IMR-90 (cell line): ENCODE results near the gene BTBD10. TPM values are rescaled to one million over a fixed set of nuclear protein-coding genes. Genes with fewer than 3 reads are reported as not detected.

Source experiments
- ATAC-seq: fragments of 200-7000 bp; cut with Tn5 transposase; 2 replicates; pipeline ENCODE4 v1.9.1; 2020; ENCODE audit warnings: low read depth, mild to moderate bottlenecking, moderate library complexity
- BruUV-seq: library from RNA; stranded (reverse); fragments of 400-500 nt; replicated peaks from 2 replicates; lab custom pipeline; 2021; lab: Mats Ljungman, UMichigan
- CTCF ChIA-PET: fragments of 300-600 bp; formaldehyde crosslinking; extraction: SDS; loops from one replicate; lab custom pipeline; 2021; ENCODE audit warnings: antibody characterized with exemption; lab: Yijun Ruan, JAX
- POLR2A ChIA-PET: fragments of 300-600 bp; sonication (Branson Sonifier 250); formaldehyde crosslinking; loops from one replicate; lab custom pipeline; 2022; ENCODE audit warnings: antibody characterized with exemption; ENCODE audit not compliant: unreplicated experiment; lab: Charles Lee
- DNase-seq: peaks from one replicate; pipeline ENCODE4 v3.0.0; 2013
- H2AFZ ChIP-seq: replicated peaks from 2 replicates; pipeline ENCODE3; 2013; ENCODE audit warnings: low read length, mild to moderate bottlenecking; ENCODE audit not compliant: poor library complexity
- H2AK5ac ChIP-seq: 2 replicates; pipeline ENCODE4 v1.6.1; 2013; ENCODE audit warnings: low read depth, low read length, inconsistent platforms
- H2AK9ac ChIP-seq: replicated peaks from 2 replicates; pipeline ENCODE3; 2013; ENCODE audit warnings: mild to moderate bottlenecking, low read depth, low read length, moderate library complexity; ENCODE audit not compliant: poor library complexity
- H2BK120ac ChIP-seq: 2 replicates; pipeline ENCODE4 v1.6.1; 2013; ENCODE audit warnings: low read depth, low read length, inconsistent platforms
- H2BK15ac ChIP-seq: 3 replicates; pipeline ENCODE4 v1.6.1; 2013; ENCODE audit warnings: low read depth, low read length, inconsistent platforms
- H2BK20ac ChIP-seq: 2 replicates; pipeline ENCODE4 v1.6.1; 2013; ENCODE audit warnings: low read depth, mild to moderate bottlenecking, inconsistent platforms, low read length, moderate library complexity
- H2BK5ac ChIP-seq: 2 replicates; pipeline ENCODE4 v1.6.1; 2013; ENCODE audit warnings: mild to moderate bottlenecking, low read depth, low read length, inconsistent platforms; ENCODE audit not compliant: poor library complexity, severe bottlenecking
- H3K14ac ChIP-seq: replicated peaks from 2 replicates; pipeline ENCODE4 v1.6.1; 2013; ENCODE audit warnings: low read depth, low read length, inconsistent platforms
- H3K18ac ChIP-seq: 2 replicates; pipeline ENCODE4 v1.6.1; 2013; ENCODE audit warnings: low read depth, low read length, control low read depth
- H3K23ac ChIP-seq: 2 replicates; pipeline ENCODE4 v1.6.1; 2013; ENCODE audit warnings: low read depth, low read length, inconsistent platforms
- H3K27ac ChIP-seq: 2 replicates; pipeline ENCODE4 v1.5.1; 2013; ENCODE audit warnings: mild to moderate bottlenecking, control low read depth, low read length; ENCODE audit not compliant: insufficient read depth
- H3K27me3 ChIP-seq: 2 replicates; pipeline ENCODE4 v1.6.1; 2013; ENCODE audit warnings: low read length; ENCODE audit not compliant: control insufficient read depth, insufficient read depth
- H3K36me3 ChIP-seq: 2 replicates; pipeline ENCODE4 v1.6.1; 2013; ENCODE audit warnings: low read length, mixed read lengths; ENCODE audit not compliant: control insufficient read depth, insufficient read depth
- H3K4ac ChIP-seq: 2 replicates; pipeline ENCODE4 v1.6.1; 2013; ENCODE audit warnings: low read depth, low read length, inconsistent platforms
- H3K4me1 ChIP-seq: 2 replicates; pipeline ENCODE4 v1.6.1; 2013; ENCODE audit warnings: low read length, mixed read lengths; ENCODE audit not compliant: control insufficient read depth, insufficient read depth
- H3K4me2 ChIP-seq: 2 replicates; pipeline ENCODE4 v1.6.1; 2013; ENCODE audit warnings: low read depth, mild to moderate bottlenecking, control low read depth, low read length, moderate library complexity
- H3K4me3 ChIP-seq: 2 replicates; pipeline ENCODE4 v1.5.1; 2013; ENCODE audit warnings: low read depth, mild to moderate bottlenecking, control low read depth, low read length, moderate library complexity; ENCODE audit not compliant: insufficient read depth
- H3K56ac ChIP-seq: 2 replicates; pipeline ENCODE4 v1.6.1; 2013; ENCODE audit warnings: low read length, inconsistent platforms; ENCODE audit not compliant: insufficient read depth; ENCODE audit errors: extremely low read depth
- H3K79me1 ChIP-seq, 2 experiments: 2 replicates each; pipeline ENCODE4 v1.6.1; 2013; ENCODE audit warnings: low read length in 2 of 2, inconsistent platforms in 1 of 2, low read depth in 1 of 2
- H3K9ac ChIP-seq: 2 replicates; pipeline ENCODE4 v1.6.1; 2013; ENCODE audit warnings: low read depth, low read length, control low read depth
- H3K9me1 ChIP-seq: 2 replicates; pipeline ENCODE4 v1.6.1; 2013; ENCODE audit warnings: low read length, inconsistent platforms; ENCODE audit not compliant: insufficient read depth
- H3K9me3 ChIP-seq: 2 replicates; pipeline ENCODE4 v1.6.1; 2013; ENCODE audit warnings: low read length; ENCODE audit not compliant: control insufficient read depth, insufficient read depth
- H4K20me1 ChIP-seq: 2 replicates; pipeline ENCODE4 v1.6.1; 2013; ENCODE audit warnings: low read length, inconsistent platforms; ENCODE audit not compliant: insufficient read depth
- H4K5ac ChIP-seq: 2 replicates; pipeline ENCODE4 v1.6.1; 2013; ENCODE audit warnings: mild to moderate bottlenecking, low read depth, low read length, control low read depth
- H4K8ac ChIP-seq, 2 experiments: 2 replicates each; pipeline ENCODE4 v1.6.1; 2013; ENCODE audit warnings: low read depth in 2 of 2, low read length in 2 of 2, control low read depth in 1 of 2, inconsistent platforms in 1 of 2
- H4K91ac ChIP-seq: 2 replicates; pipeline ENCODE4 v1.6.1; 2013; ENCODE audit warnings: low read depth, low read length, inconsistent platforms; ENCODE audit not compliant: insufficient read depth
- BHLHE40 ChIP-seq: fragments of 150-350 bp; IDR thresholded peaks from 2 replicates; pipeline ENCODE4 v1.6.1; 2016; ENCODE audit warnings: mild to moderate bottlenecking, low read depth, low read length
- CEBPB ChIP-seq: IDR thresholded peaks from 2 replicates; pipeline ENCODE4 v1.6.1; 2012; ENCODE audit warnings: low read depth, low read length, improper control_type of control experiment
- CHD1 ChIP-seq: IDR thresholded peaks from 2 replicates; pipeline ENCODE4 v1.6.1; 2012; ENCODE audit warnings: low read depth, low read length, improper control_type of control experiment
- ELK1 ChIP-seq: fragments of 150-350 bp; IDR thresholded peaks from 2 replicates; pipeline ENCODE4 v1.6.1; 2016; ENCODE audit warnings: low read depth, mild to moderate bottlenecking, low read length, moderate library complexity, borderline replicate concordance
- MAFK ChIP-seq: IDR thresholded peaks from 2 replicates; pipeline ENCODE4 v1.6.1; 2012; ENCODE audit warnings: low read depth, low read length, improper control_type of control experiment
- MAZ ChIP-seq: IDR thresholded peaks from 2 replicates; pipeline ENCODE4 v1.6.1; 2012; ENCODE audit warnings: low read depth, mild to moderate bottlenecking, low read length, improper control_type of control experiment, moderate library complexity, borderline replicate concordance
- MXI1 ChIP-seq: IDR thresholded peaks from 2 replicates; pipeline ENCODE4 v1.6.1; 2012; ENCODE audit warnings: low read depth, mild to moderate bottlenecking, low read length, moderate library complexity, borderline replicate concordance
- NFE2L2 ChIP-seq: fragments of 150-350 bp; IDR thresholded peaks from 2 replicates; pipeline ENCODE4 v1.6.1; 2016; ENCODE audit warnings: low read depth, mild to moderate bottlenecking, low read length
- RAD21 ChIP-seq: IDR thresholded peaks from 2 replicates; pipeline ENCODE4 v1.6.1; 2012; ENCODE audit warnings: low read length, improper control_type of control experiment
- RFX5 ChIP-seq: IDR thresholded peaks from 2 replicates; pipeline ENCODE4 v1.8.0; 2012; ENCODE audit warnings: low read depth, mild to moderate bottlenecking, low read length, moderate library complexity
- SMC3 ChIP-seq: fragments of 150-350 bp; IDR thresholded peaks from 2 replicates; pipeline ENCODE4 v1.6.1; 2016; ENCODE audit warnings: low read depth, mild to moderate bottlenecking, antibody characterized with exemption, low read length, moderate library complexity
- USF2 ChIP-seq: fragments of 150-350 bp; IDR thresholded peaks from 2 replicates; pipeline ENCODE4 v1.6.1; 2017; ENCODE audit warnings: mild to moderate bottlenecking, antibody characterized with exemption, low read length, low read depth
- WGBS, 2 experiments: methylation state at CpG; one replicate each; pipeline versions ENCODE4 v1.1.5 to v1.1.7; 2013; ENCODE audit warnings: missing lambda C conversion rate in 2 of 2; ENCODE audit not compliant: insufficient read length in 1 of 2; ENCODE audit errors: extremely low coverage in 2 of 2; 5-methylcytosine and 5-hydroxymethylcytosine counted together
- dilution Hi-C: fragments of 300-500 bp; cut with HindIII; formaldehyde crosslinking; loops from one replicate; pipeline ENCODE4 v1.14.3; 2018; ENCODE audit warnings: low sequenced_read_pairs; ENCODE audit not compliant: unreplicated experiment
- in situ Hi-C: fragments of 300-500 bp; cut with MboI; formaldehyde crosslinking; loops from 3 replicates; pipeline ENCODE4 v1.14.3; 2019; ENCODE audit warnings: low sequenced_read_pairs, inconsistent platforms, mixed read lengths
- intact Hi-C: fragments of 100-400 bp; cut with micrococcal nuclease; formaldehyde crosslinking; loops from 2 replicates; pipeline ENCODE4 v1.10.0; 2022
- polyA plus RNA-seq, 3 experiments: library from polyadenylated mRNA; depleted of rRNA; stranded (reverse); fragments of >200 nt; gene quantifications; 2 replicates each; pipeline ENCODE4 v1.2.3, GENCODE V29; 2012; ENCODE audit warnings: low replicate concordance in 1 of 3
- total RNA-seq: library from RNA; depleted of rRNA; stranded (reverse); fragments of >200 nt; gene quantifications from 2 replicates; pipeline ENCODE4 v1.2.3, GENCODE V29; 2012

BTBD10 gene
- total and polyA plus RNA-seq, 2 of the 4 experiments (the other 2 are of a cell fraction): 32.5 to 59.9 TPM

DNA sequence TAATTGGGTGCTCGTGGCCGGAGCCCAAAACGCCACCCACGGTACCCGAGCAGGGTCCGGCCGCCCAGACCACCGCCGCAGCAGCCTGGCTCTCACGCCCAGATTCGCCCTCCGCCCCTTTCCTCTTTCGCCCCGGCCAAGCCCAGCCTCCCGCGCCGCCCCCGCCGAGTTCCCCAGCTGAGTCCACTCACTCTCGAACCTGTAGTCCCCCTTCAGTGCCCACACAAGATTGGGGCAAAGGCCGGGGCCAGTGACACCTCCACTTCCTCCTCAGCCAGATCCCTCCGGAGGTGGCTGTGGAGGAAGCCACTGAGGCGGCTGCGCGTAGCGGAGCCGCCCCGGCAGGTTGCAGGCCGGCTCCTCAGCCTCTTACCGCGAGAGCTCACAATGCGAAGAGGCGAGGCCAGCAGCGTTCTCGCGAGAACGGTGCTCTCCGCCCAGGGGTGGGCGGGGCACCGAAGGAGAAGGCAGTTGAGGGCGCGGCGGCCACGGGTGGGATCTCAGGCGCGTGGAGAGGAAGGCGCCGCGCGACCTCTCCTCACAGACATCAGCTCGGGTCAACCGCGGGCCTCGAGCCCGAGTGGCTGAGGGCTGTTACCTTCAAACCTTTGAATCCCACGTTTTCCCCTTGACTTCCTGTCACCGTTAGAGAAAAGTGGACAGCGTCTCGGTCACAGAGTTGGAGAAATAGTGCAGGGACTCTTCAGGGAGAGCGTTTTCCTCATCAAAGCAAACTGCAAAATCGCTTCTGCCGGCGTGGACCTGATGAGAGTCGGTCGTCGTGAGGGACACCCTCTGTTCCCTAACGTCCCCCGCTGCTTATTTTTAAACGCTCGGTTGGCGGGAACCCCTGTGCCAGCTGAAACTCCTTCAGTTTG is at the start of gene BTBD10 (continued):
- TF ChIP-seq SMC3 (no peak), RFX5 (no peak), CHD1 (no peak), ELK1 (no peak)

- Histone ChIP-seq H3K27me3 (no peaks in the 10 kb centered on the region), H4K91ac (no peak overlapping the region), H4K20me1 (no peaks in the 10 kb centered on the region), H3K27ac (no peak overlapping the region), H3K4me2 (no peak overlapping the region), H2BK20ac (no peak overlapping the region), H2BK15ac (no peak overlapping the region), H3K56ac (no peak overlapping the region), H3K14ac (no peak overlapping the region), H4K5ac (no peak overlapping the region), H3K18ac (no peak overlapping the region), H2AK9ac (no peak overlapping the region), H2BK5ac (no peak overlapping the region), H3K36me3 (no peaks in the 10 kb centered on the region), H3K4me1 (no peaks in the 10 kb centered on the region), H2AK5ac (no peak overlapping the region), H2BK120ac (no peak overlapping the region), H3K9me1 (no peaks in the 10 kb centered on the region), H2AFZ (no peak overlapping the region), H3K23ac (no peak overlapping the region), H3K9me3 (no peaks in the 10 kb centered on the region), H3K4ac (no peak overlapping the region), H3K79me1 (no peaks in the 10 kb centered on the region), H3K4me3 (no peak overlapping the region), H3K9ac (no peak overlapping the region), H4K8ac (no peak overlapping the region)
- intact Hi-C loops (no loop called here), dilution Hi-C loops (no loop called here), in situ Hi-C loops (no loop called here)
- no peak for ATAC-seq
- ChIA-PET CTCF (no interaction called here), POLR2A (no interaction called here)
- no CpG with 5 or more reads among the region's 1 CpG for WGBS, 2 experiments
- BruUV-seq: no TSS peak
- DNase-seq: no peak
- TF ChIP-seq MAFK (no peak), BHLHE40 (no peak), MXI1 (no peak), CHD1 (no peak), CEBPB (no peak), MAZ (no peak), RFX5 (no peak), RAD21 (no peak), NFE2L2 (no peak), USF2 (no peak)
These were observed 40.4 kb upstream of the BTBD10 start for GRCh38 chr11:13503393-13503792.
